RPMI7951 (cell line): Measurements from ENCODE around the gene LIMCH1. TPM values are rescaled to one million over a fixed set of nuclear protein-coding genes. Genes with fewer than 3 reads are reported as not detected.
"Not testable (repeated sequence)": the region's sequence is repeated elsewhere in the genome, so short reads cannot be mapped to it uniquely, and the experiment has no call there.

Experiments
- DNase-seq: peaks from one replicate; pipeline ENCODE4 v3.0.0-alpha.2; 2012; ENCODE audit warnings: low read depth
- total RNA-seq: library from RNA; depleted of rRNA; stranded (reverse); fragments of >200 nt; shearing (Covaris generic); gene quantifications from 2 replicates; pipeline ENCODE4 v1.2.3, GENCODE V29; 2014; rRNA removed

LIMCH1 gene, protein sequence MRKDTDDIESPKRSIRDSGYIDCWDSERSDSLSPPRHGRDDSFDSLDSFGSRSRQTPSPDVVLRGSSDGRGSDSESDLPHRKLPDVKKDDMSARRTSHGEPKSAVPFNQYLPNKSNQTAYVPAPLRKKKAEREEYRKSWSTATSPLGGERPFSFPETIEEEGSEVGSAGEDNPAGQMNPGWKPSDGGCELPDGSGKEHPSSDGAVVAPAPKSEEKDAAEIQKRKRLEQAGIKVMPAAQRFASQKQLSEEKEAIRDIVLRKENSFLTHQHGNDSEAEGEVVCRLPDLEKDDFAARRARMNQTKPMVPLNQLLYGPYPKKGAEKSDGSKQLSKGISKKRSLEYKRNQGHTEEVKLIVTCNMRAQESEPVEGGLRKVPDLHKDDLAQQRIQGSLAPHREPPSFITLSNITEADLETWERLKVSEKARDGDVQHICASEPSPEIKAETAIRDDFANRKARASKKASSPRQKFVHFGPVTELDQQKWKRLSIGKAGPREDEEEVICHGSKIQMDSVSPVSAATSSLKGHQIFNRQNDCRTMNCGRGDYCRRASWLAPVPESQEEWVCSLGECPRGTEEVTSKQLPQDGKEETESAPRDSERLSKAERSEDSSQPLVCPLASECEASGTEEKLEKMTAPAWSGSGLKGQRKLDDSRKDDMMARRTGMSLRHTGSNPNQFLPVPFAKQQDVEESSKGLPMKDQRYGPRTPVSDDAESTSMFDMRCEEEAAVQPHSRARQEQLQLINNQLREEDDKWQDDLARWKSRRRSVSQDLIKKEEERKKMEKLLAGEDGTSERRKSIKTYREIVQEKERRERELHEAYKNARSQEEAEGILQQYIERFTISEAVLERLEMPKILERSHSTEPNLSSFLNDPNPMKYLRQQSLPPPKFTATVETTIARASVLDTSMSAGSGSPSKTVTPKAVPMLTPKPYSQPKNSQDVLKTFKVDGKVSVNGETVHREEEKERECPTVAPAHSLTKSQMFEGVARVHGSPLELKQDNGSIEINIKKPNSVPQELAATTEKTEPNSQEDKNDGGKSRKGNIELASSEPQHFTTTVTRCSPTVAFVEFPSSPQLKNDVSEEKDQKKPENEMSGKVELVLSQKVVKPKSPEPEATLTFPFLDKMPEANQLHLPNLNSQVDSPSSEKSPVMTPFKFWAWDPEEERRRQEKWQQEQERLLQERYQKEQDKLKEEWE (N-terminal part only)
- 0.39 and 0.60 TPM in 2 replicates for total RNA-seq

DNA sequence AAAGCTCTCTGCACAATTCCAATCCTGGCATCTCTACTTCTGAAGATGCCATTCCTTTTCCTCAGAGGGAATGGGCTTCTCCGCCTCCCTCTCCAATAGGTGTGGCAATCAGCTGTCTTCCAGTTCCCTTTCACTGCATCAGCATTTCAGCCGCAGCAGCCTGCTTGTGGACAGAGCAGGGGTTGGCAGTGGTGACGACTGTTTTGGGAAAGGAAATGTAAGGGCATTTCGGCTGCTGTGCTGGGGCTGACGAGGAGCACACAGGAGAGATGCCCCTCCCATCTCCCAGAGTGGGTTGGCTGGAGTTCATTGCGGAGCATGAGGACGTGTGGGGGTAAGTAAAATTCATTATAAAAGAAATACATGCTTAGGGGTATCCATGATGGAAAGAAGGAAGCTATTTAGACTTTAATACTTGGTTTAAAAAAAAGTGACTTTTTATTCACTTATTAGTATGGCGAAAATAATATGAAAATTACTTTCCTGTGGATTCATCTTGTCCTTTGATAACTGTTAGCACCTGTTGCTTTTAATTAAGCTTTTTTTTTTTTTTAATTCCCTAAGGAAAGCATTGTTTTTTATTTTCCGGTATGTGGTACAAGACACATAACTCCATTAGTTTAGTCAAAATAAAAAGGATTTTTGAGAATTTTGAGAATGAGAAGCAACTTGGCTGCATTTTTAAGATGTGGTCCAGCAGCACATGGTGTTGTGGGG lies at the start of gene LIMCH1:
Gene LIMCH1, plus strand, starts transcription at position 141 of the 717 bp plus-strand sequence. CDS start 67,839 bp downstream, outside the sequence.
- DNase-seq: peak; percentile 37

DNA sequence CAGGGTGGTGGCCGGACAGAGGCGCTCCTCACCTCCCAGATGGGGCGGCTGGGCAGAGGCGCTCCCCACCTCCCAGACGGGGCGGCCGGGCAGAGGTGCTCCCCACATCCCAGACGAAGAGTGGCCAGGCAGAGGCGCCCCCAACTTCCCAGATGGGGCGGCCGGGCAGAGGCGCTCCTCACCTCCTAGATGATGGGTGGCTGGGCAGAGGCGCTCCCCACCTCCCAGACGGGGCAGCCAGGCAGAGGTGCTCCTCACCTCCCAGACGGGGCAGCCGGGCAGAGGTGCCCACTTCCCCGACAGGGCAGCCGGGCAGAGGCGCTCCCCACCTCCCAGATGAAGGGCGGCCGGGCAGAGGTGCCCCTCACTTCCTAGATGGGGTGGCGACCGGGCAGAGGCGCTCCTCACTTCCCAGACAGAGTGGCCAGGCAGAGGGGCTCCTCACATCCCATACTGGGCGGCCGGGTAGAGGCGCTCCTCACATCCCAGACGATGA lies 46.8 kb upstream of the LIMCH1 start:
- not testable (repeated sequence) for DNase-seq

DNA sequence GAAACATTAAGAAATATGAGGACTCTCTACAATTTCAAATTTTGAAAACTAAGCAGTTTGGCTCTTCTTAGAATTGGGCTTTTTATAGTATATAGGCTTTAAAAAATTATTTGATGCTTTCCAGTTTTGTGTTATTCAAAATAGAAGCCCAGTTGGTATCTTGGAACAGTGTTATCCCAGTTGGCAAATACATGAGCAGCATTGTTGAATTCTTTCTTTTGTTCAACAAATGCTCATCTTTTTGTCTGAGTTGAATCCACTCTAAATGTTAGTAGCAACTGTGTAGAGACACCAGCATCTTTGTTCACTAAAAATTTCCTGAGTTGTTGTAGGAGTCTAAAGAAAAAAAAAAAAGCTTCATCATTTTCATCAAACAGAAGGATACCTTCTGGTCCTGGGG lies 41.0 kb upstream of the LIMCH1 start:
- DNase-seq: no peak

DNA sequence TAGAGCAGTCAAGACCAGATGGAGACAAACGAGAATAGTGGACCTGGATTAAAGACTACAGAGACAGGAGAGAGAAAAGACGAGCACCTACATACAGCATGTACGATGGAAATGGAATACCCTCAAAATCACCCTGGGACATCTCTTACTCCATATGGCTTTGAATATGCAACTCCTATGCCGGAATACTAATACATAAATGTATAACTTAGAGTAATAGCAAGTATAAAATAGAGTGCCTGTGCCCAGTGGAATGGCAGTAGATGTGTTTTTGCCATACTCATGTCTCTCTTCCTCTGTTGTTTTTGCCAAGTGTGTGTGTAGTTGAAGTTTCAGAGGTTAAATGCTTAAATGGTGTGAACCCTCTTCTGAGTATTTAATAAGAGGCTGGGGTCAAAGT lies 39.8 kb upstream of the LIMCH1 start:
- DNase-seq: no peak

DNA sequence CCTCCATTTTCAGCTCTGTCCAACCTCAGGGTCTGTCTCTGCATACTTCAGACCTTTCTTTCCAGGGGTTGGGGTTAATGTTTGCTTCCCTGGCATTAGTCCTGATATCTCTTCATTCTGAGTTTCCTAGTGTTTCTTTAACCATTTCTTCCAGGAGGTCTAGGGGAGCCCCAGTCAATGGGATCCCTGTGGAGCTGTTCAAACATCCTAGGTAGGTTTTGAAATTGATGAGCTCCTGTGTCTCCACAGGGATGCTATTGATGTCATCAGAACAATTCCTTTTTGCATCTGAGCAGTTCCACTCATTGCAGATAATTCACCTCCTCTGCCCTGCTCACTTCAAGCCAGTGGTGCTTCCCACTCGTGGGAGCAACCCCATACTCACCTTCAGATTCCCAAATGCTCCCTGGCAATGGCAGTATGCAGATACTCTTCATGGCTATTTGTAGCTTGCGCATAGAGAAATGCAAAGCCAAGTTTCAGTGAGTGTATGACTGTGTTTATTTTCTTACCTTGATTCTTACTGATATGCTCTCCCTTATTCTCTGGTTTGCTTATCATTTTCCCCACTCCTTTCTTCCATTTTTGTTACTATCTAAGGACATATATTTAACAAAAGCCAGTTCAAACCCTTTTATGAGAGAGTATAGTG lies 33.7 kb upstream of the LIMCH1 start:
- DNase-seq: no peak

DNA sequence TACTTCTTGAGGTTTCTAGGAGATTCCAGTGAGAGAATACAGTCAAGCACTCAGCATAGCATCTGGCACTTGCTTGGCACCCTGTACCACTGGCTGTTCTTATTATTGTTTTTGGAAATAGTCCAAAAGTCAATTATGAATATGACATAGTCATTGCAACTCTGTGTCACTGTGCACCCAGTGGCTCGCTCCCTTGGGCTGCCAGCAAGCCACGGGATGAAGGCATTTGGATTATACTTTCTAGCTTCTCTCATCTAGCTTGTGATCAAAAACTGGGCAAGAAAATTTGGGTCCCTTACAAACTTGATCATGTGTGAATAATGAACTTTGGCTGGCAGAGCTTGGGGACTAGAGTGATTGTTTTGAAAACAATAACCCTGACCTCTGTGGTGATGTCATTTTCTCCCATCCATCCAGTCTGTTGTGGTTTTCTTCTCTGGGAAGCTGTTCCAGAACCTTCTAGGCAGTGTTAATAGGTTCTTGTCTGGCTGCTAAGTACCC lies 32.7 kb upstream of the LIMCH1 start:
- peak; percentile 35 for DNase-seq

DNA sequence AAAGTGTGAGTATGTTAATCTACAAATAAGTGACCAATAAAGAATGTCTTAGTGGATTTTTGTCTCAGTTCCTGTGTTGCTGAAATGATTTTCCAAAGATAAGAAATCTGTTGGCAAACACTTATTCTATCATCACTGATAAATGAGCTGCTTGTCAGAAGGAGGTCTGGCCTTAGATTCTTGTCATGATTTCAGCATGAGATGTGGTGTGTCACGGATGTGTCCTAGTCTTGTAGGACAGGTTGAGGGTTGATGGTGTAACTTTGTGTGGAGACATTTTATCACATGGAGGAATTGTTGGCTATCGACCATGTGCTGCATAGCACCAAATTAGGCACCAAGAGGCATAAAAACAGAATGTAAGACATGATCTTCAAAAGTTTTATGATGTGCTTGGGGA lies 31.8 kb upstream of the LIMCH1 start:
- peak; percentile 8 for DNase-seq

DNA sequence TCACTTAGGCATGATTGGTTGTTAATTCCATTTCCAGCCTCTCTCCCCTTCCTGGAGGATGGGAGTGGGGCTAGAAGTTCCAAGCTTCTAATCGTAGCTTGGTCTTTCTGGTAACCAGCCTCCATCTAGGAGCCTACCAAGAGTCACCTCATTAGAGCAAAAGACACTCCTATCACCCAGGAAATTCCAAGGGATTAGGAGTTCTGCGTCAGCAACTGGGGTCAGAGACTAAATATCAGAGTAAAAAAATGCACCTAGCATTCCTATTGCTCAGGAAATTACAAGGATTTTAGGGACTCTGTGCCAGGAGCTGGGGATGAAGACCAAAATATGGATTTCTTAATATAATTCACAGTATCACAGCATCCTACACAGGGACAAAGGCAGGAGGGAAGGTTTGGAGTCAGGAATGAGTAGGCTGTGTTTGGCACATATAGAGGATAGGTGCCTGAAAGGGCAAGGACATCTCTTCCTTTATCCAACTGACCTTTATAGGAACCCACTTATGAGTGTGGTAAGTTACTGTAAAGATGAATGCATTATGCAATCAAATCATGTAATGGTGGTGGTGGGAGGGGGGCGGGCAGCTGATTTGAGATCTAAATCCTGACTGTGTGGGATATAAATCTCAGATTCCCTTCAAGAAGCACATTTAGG lies 30.5 kb upstream of the LIMCH1 start:
- no peak for DNase-seq

DNA sequence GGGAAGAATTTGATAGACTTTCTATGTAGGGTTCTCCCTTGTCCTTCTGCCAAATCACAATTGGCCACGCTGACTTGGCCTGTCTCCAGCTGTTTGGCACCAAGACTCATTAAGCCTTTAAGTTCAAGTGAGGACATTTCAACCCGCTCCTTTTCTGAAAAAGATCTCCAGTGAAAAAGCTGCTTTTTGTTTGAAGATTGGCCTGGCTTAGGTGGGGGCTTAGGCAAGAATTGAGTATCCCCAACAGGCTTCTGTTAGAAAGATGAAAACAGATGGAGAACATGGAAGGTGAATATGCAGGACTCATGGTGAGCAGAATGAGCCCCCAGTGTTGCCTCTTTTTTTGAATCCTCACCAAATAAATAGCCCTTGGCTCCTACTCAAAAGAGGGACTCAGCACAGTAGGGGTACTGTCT lies 28.5 kb upstream of the LIMCH1 start:
- peak; percentile 19 for DNase-seq

DNA sequence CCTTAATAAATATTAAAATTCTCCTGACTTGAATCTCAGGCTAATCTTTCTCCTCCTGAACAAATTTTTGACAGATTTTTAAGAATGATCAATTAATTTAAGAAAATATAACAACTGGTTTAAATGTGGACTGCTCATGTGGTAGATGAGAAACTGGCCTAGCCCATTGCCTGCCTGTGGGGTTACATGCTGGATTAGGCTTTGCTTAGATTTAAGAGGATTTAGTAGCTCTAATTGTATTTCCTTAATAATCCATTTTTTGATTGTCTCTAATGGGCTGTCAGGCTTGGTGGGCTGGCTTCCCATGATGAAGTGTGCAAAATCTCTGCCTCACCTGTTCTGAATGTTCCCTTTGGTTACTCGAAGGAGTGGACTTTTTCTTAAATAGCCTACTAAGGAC lies 27.8 kb upstream of the LIMCH1 start:
- DNase-seq: no peak

DNA sequence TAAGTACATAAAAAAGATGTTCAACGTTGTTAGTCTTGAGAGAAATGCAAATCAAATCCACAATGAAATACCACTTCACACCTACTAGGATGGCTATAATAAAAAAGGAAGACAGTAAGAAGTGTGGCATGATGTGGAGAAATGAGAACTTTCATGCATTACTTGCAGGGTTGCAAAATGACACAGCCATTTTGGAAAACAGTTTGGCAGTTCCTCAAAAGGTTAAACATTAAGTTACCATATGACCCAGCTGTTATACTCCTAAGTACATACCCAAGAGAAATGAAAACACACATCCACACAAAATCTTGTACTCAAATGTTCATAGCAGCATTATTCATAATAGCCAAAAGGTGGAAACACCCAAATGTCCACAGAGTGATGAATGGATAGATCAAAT lies 25.8 kb upstream of the LIMCH1 start:
- no peak for DNase-seq

DNA sequence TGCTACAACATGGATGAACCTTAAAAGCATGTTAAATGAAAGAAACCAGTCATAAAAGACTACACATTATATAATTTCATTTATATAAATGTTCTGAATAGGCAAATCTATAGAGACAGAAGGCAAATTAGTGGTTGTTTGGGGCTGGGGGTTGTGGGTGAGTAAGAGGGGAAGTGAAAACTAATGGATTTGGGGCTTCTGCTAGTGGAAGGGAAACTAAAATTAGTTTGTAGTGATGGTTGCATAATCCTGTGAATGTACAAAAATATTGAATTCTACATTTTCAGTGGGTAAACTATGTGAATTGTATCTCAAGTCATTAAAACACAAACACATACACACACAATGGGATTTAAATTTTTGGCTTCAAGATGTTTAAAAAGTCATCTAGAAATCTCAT lies 25.4 kb upstream of the LIMCH1 start:
- no peak for DNase-seq

DNA sequence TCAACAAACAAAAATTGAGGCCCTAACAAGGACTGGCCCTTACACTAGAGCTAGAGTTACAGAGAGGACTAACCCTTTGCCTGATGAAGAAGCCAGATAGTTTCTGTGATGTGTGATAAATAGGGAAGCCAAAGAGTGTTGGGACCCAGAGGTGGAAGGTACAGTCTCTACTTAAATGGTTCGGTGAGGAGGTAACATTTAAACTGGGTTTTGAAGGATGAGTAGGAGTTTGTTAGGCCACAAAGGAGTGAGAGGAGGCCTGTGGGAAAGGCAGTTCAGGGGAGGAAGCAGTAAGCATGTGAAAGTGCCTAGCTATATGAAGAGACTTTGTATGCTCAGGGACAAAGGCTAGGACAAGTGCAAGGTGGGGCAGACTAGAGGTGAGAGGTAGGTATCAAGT lies 23.8 kb upstream of the LIMCH1 start:
- DNase-seq: no peak

DNA sequence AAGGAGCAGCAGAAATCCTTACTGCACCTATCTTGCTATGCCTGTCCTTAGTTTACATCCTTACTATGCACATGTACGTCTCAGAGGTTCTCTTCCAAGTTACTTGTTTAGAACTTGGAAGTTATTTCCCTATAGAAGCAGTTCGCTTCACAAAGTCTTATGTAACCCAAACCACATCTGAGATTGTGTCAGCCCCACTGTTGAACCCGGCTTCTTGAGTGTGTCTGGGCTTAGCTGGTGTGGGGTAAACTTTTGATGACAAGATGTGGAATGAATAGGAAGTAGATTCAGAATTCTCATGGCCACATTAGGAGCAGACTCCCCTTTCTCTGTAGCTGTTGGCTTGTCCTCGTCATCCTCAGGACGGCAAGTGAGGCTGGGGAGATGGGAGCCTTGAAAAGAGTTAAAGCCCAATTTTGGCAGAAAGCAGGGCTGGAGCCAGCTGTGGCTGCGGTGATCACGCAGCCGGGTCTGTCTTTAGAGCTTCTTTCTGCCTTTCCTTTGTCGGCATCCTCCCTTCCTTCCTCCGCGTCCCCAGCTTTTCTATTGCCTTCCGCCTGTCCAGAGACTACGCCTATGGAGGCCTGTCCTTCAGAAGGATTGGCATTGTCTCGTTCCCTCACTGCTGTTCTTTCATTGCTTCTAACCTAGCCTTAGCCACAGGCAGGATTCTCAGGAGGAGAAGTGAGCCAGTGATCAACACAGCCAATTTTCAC lies 23.0 kb upstream of the LIMCH1 start:
- DNase-seq: no peak

DNA sequence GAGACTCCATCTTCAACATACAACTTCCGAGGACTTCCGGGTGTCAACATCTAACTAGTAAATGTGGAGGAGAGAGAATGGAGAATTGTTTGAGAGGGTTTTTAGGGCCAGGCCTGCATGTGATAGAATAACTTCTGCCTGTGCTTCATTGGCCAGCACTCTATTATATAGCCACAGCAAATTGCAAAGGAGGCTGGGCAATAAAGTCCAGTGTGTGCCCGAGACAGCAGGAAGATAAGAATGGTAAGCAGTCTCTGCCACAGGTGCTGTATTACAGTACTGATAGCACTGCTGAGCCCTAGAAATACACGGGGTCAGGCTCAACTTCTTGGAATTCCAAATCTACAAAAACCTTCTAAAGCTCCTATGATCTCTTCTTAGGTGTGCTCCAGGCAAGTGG lies 20.8 kb upstream of the LIMCH1 start:
- no peak for DNase-seq

DNA sequence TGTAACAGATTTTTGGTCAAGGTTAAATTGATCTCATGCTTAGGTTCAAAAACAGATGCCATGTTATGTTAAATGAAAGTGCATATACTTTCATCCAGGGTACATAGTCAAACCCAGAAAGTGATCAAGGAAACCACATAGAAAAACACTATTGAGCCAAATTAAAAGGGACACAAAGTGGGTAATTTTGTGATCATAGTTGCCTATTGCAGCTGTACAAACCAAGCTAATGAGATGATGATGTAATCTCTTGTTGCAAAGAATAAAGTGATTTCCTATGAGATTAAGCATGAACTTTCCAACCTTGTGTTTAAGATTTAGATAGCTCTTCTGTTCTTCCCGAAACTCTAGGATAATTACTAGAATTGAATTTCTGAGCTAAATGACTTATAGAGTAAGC lies 20.2 kb upstream of the LIMCH1 start:
- no peak for DNase-seq

DNA sequence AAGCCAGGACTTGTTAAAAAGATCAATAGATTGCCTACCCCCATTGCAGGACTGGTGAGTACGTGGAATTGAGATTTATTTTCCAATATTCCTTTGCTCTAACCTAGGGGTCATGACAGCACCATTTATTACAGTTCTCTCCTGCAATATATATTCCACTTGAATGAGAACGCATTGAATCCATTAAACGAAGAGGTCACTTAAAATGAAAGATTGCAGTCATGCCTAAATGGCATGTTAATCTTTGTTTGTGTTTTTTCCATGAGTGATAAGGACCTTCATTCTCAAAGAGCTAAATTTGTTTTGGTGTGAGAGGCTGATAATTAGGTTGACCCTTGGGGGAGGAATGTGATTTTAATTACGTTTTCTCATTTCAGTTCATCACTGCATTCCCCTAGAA lies 13.5 kb upstream of the LIMCH1 start:
- DNase-seq: no peak

DNA sequence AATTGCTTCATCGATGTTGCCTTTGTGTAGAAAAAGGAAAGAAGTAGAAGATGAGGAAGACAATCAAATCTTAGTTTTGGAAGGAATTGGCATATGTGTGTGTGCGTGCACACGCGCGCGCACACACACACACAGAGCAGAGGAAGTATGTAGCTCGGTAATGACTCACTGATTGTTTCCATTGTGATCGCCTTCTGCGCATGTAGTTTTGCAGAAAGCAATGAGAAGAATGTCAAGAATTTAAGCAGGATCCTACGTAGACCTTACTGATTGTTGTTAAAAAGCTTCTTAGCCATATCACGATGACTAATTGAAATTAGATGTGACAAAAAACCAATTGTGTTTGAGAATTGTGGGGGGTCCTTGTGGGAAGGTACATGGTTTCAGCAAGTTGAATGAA lies 12.8 kb upstream of the LIMCH1 start:
- DNase-seq: peak; percentile 86

DNA sequence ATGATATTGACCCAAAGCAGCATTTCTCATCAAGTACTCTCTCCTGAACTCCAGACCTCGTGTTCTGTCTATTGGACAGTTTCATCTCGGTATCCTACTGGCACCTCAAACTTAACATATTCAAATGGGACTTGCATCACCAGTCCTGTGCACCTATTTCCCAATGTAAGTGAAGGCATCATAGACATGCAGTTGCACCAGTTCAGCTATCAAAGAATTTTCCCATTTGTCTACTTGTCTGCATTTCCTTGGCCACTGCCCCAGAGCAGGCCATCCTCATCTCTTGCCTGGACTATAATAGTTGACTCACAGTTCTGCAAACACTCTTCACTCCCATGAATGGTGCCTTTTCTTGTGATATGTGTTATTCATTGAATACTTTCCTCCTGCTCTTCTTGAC lies 11.3 kb upstream of the LIMCH1 start:
- no peak for DNase-seq
